ENCODE data around the gene CARF. TPM values are rescaled to one million over a fixed set of nuclear protein-coding genes. Genes with fewer than 3 reads are reported as not detected.
A peak's percentile ranks its signal among the peaks of the same experiment; 100 is the strongest.

Gene CARF
- total and polyA plus RNA-seq, 2 of the 13 experiments (the other 11 are each of a cell fraction or from before 2014, with no cell fraction given): 3.0 to 5.4 TPM

DNA sequence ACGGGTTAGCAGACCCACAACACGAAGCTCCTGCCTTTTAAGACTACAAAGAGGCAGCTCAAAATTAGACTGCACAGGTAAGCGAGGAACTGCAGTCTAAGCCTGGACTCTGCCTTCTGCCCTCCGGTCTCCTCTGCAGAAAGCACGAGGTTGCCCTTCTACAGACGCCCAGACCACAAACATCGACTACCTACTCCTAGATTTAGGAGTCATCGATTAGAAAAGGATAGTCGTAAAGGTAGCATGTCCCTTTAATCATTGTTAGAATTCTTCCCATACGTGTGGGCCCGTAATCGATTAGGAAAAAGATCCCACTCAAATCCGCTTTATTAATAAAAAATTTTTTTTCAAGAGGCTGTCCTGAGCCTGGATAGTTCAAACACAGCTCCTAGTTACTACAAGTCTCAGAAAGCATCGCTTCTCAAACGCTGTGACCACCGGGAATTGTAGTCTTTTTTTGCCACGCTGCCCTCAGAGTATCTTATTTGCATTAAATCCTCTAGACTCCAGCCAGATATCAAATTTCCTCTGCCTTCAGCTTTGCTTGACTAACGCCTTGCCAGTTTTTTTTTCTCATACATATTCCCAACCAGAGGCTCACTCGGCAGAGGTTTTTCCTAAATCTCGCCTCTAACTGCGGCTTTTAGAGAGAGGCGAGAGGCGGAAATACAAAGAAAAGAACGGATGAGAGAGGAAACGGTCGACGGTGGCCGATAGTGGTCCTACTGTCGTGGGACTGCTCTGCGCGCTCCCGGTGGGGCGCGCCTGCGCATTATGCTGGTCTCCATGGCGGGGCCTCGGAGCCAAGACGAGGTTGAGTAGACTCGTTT is at the start of gene CARF, which contains the start of gene WDR12 (continued):
- TF ChIP-seq ZBTB46 (CRISPR knock-in tag; IDR thresholded peaks at IDR 0.05; ENCODE audit: borderline replicate concordance) (no peak), SUZ12 (IDR thresholded peaks at IDR 0.05; ENCODE audit: low read depth, low read length) (peak; percentile 45), HCFC1 (IDR thresholded peaks at IDR 0.05; ENCODE audit: low read depth, low read length) (peak; percentile 59; the same call in 1 of the 2 replicates), ZNF580 (CRISPR knock-in tag; IDR thresholded peaks at IDR 0.05; ENCODE audit: borderline replicate concordance, low read depth) (0 out of 2 replicates have a peak, but pooled peaks have one; percentile 26), WIZ (CRISPR knock-in tag; IDR thresholded peaks at IDR 0.05) (peak; percentile 70; the same call in 1 of the 2 replicates), ZNF331 (CRISPR knock-in tag; IDR thresholded peaks at IDR 0.05) (peak; percentile 51; the same call in 1 of the 2 replicates), ZKSCAN5 (CRISPR knock-in tag; IDR thresholded peaks at IDR 0.05) (no peak)
- TF ChIP-seq, protein P1, sequence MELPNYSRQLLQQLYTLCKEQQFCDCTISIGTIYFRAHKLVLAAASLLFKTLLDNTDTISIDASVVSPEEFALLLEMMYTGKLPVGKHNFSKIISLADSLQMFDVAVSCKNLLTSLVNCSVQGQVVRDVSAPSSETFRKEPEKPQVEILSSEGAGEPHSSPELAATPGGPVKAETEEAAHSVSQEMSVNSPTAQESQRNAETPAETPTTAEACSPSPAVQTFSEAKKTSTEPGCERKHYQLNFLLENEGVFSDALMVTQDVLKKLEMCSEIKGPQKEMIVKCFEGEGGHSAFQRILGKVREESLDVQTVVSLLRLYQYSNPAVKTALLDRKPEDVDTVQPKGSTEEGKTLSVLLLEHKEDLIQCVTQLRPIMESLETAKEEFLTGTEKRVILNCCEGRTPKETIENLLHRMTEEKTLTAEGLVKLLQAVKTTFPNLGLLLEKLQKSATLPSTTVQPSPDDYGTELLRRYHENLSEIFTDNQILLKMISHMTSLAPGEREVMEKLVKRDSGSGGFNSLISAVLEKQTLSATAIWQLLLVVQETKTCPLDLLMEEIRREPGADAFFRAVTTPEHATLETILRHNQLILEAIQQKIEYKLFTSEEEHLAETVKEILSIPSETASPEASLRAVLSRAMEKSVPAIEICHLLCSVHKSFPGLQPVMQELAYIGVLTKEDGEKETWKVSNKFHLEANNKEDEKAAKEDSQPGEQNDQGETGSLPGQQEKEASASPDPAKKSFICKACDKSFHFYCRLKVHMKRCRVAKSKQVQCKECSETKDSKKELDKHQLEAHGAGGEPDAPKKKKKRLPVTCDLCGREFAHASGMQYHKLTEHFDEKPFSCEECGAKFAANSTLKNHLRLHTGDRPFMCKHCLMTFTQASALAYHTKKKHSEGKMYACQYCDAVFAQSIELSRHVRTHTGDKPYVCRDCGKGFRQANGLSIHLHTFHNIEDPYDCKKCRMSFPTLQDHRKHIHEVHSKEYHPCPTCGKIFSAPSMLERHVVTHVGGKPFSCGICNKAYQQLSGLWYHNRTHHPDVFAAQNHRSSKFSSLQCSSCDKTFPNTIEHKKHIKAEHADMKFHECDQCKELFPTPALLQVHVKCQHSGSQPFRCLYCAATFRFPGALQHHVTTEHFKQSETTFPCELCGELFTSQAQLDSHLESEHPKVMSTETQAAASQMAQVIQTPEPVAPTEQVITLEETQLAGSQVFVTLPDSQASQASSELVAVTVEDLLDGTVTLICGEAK (IDR thresholded peaks at IDR 0.05): no peak
- TF ChIP-seq, protein P1 (CRISPR knock-in tag; IDR thresholded peaks at IDR 0.05): no peak; the same call in 1 of the 2 replicates

Measured in HepG2 (cell line).